Vagina (tissue), 2 donors: Measurements from ENCODE around the gene AK1. TPM values are rescaled to one million over a fixed set of nuclear protein-coding genes. Genes with fewer than 3 reads are reported as not detected.
A peak's percentile ranks its signal among the peaks of the same experiment; 100 is the strongest.

Source experiments
- DNase-seq, 2 donors: peaks; one replicate each; pipeline ENCODE4 v3.0.0-alpha.2; 2017; ENCODE audit errors: extremely low spot score in 2 of 2
- H3K27ac ChIP-seq: fragments of 200-600 bp; sonication (generic); one replicate; pipeline ENCODE4 v1.5.1; 2019
- H3K27me3 ChIP-seq: fragments of 200-600 bp; sonication (generic); one replicate; pipeline ENCODE4 v1.5.1; 2019
- H3K36me3 ChIP-seq, 2 donors: fragments of 200-600 bp; sonication (generic); one replicate each; pipeline ENCODE4 v1.5.1; 2017 to 2019
- H3K4me1 ChIP-seq: fragments of 200-600 bp; sonication (generic); one replicate; pipeline ENCODE4 v1.5.1; 2019
- H3K4me3 ChIP-seq, 2 donors: fragments of 200-600 bp; sonication (generic); 1 replicate in 1 of 2; 2 replicates in 1 of 2; pipeline ENCODE4 v1.5.1; 2016 to 2019
- H3K9me3 ChIP-seq: fragments of 200-600 bp; sonication (generic); one replicate; pipeline ENCODE4 v1.5.1; 2019
- CTCF ChIP-seq, 3 experiments: fragments of 450-650 bp in 2 of 3; fragments of 200-600 bp in 1 of 3; sonication (generic) in 1 of 3; IDR thresholded peaks; one replicate each; pipeline ENCODE4 v1.5.1; 2017 to 2019; ENCODE audit warnings: antibody characterized with exemption in 3 of 3, mild to moderate bottlenecking in 2 of 3, moderate library complexity in 2 of 3
- POLR2A ChIP-seq, 2 donors: fragments of 450-650 bp; IDR thresholded peaks; one replicate each; pipeline ENCODE4 v1.6.1; 2017; ENCODE audit warnings: antibody characterized with exemption in 2 of 2, mild to moderate bottlenecking in 2 of 2, moderate library complexity in 2 of 2
- POLR2AphosphoS5 ChIP-seq, 2 donors: sonication (generic); formaldehyde crosslinking; IDR thresholded peaks; one replicate each; pipeline ENCODE4 v1.9.0; 2017; ENCODE audit warnings: antibody characterized with exemption in 2 of 2, mild to moderate bottlenecking in 2 of 2, low read depth in 1 of 2; ENCODE audit not compliant: insufficient read depth in 1 of 2
- intact Hi-C: fragments of 100-400 bp; cut with DNase I; formaldehyde crosslinking; loops from one replicate; pipeline ENCODE4 v1.15.1; 2023
- total RNA-seq: library from RNA; depleted of rRNA; stranded (reverse); fragments of >200 nt; gene quantifications from one replicate; pipeline ENCODE4 v1.2.3, GENCODE V29; 2016

AK1 gene
- total RNA-seq, 1 donor from 2014 or later, result 33.4 TPM

- TF ChIP-seq POLR2A (IDR thresholded peaks at IDR 0.05) (no peak), POLR2AphosphoS5 (IDR thresholded peaks at IDR 0.05; ENCODE audit: insufficient read depth in 1 of 2, low read depth in 1 of 2) (no peak), CTCF (IDR thresholded peaks at IDR 0.05) (no peak)
- H3K4me1 ChIP-seq, result peaks cover 49% of the 10 kb centered on the region
- H3K27ac ChIP-seq, result peak overlapping the region; percentile 97
- intact Hi-C loops, result no loop called here
- H3K27me3 ChIP-seq, result no peaks in the 10 kb centered on the region
- DNase-seq, result no peak
- H3K4me3 ChIP-seq, result peak overlapping the region; percentile 94 to 95
- H3K36me3 ChIP-seq, result peaks cover 10 to 42% of the 10 kb centered on the region in 2 donors
- no peaks in the 10 kb centered on the region for H3K9me3 ChIP-seq
These were observed 19.1 kb upstream of the AK1 start for GRCh38 chr9:127896395-127897192.

GRCh38 chr9:127895811-127896210 is 18.3 kb upstream of the AK1 start:
- no peak for TF ChIP-seq POLR2AphosphoS5 (IDR thresholded peaks at IDR 0.05; ENCODE audit: insufficient read depth in 1 of 2, low read depth in 1 of 2)
- TF ChIP-seq CTCF (IDR thresholded peaks at IDR 0.05), result no peak
- TF ChIP-seq POLR2A (IDR thresholded peaks at IDR 0.05), result no peak
- H3K4me3 ChIP-seq, result no peak overlapping the region
- H3K36me3 ChIP-seq, result peaks cover 10 to 47% of the 10 kb centered on the region in 2 donors
- H3K9me3 ChIP-seq, result no peaks in the 10 kb centered on the region
- H3K27ac ChIP-seq, result no peak overlapping the region
- no peaks in the 10 kb centered on the region for H3K27me3 ChIP-seq
- H3K4me1 ChIP-seq, result peaks cover 42% of the 10 kb centered on the region
- intact Hi-C loops, result no loop called here
- DNase-seq, result no peak

GRCh38 chr9:127893392-127893791 is 15.9 kb upstream of the AK1 start:
- no peak for DNase-seq
- H3K4me3 ChIP-seq, result no peak overlapping the region
- H3K36me3 ChIP-seq, result peaks cover 10 to 68% of the 10 kb centered on the region in 2 donors
- intact Hi-C loops, result no loop called here
- no peak overlapping the region for H3K27ac ChIP-seq
- no peaks in the 10 kb centered on the region for H3K27me3 ChIP-seq
- no peaks in the 10 kb centered on the region for H3K9me3 ChIP-seq
- TF ChIP-seq POLR2A (IDR thresholded peaks at IDR 0.05) (no peak), CTCF (IDR thresholded peaks at IDR 0.05) (no peak), POLR2AphosphoS5 (IDR thresholded peaks at IDR 0.05; ENCODE audit: insufficient read depth in 1 of 2, low read depth in 1 of 2) (no peak)
- peaks cover 27% of the 10 kb centered on the region for H3K4me1 ChIP-seq

GRCh38 chr9:127892831-127893230 is 15.4 kb upstream of the AK1 start:
- H3K4me1 ChIP-seq, result peaks cover 22% of the 10 kb centered on the region
- no peaks in the 10 kb centered on the region for H3K9me3 ChIP-seq
- intact Hi-C loops, result no loop called here
- no peak overlapping the region for H3K4me3 ChIP-seq
- H3K27me3 ChIP-seq, result no peaks in the 10 kb centered on the region
- no peak overlapping the region for H3K27ac ChIP-seq
- H3K36me3 ChIP-seq, result peaks cover 10 to 74% of the 10 kb centered on the region in 2 donors
- no peak for TF ChIP-seq POLR2AphosphoS5 (IDR thresholded peaks at IDR 0.05; ENCODE audit: insufficient read depth in 1 of 2, low read depth in 1 of 2)
- no peak for TF ChIP-seq POLR2A (IDR thresholded peaks at IDR 0.05)
- no peak for TF ChIP-seq CTCF (IDR thresholded peaks at IDR 0.05)
- DNase-seq, result no peak

- no peaks in the 10 kb centered on the region for H3K9me3 ChIP-seq
- peaks cover 10 to 89% of the 10 kb centered on the region in 2 donors for H3K36me3 ChIP-seq
- H3K4me1 ChIP-seq, result no peaks in the 10 kb centered on the region
- H3K27ac ChIP-seq, result no peak overlapping the region
- intact Hi-C loops, result no loop called here
- no peak overlapping the region for H3K4me3 ChIP-seq
- no peak for DNase-seq
- no peaks in the 10 kb centered on the region for H3K27me3 ChIP-seq
- TF ChIP-seq CTCF (IDR thresholded peaks at IDR 0.05) (no peak), POLR2AphosphoS5 (IDR thresholded peaks at IDR 0.05; ENCODE audit: insufficient read depth in 1 of 2, low read depth in 1 of 2) (no peak), POLR2A (IDR thresholded peaks at IDR 0.05) (no peak)
These were observed 12.6 kb upstream of the AK1 start for GRCh38 chr9:127890053-127890452.
